Stimulated activated CD4-positive, alpha-beta T cell treated with anti-CD3 and anti-CD28 coated beads, Interleukin-4, amount 100 ng/mL, for 1 hour (primary cell): ENCODE measurements around the gene PSG11.
"Not testable (repeated sequence)": the region's sequence is repeated elsewhere in the genome, so short reads cannot be mapped to it uniquely, and the experiment has no call there.

Experiments
- DNase-seq: peaks from one replicate; pipeline ENCODE4 v3.0.0-alpha.2; 2020

PSG11 gene

GRCh38 chr19:42988206-42988605 is 38.1 kb downstream of the PSG11 start:
- not testable (repeated sequence) for DNase-seq

- DNase-seq: no peak
Observed at GRCh38 chr19:42985588-42985987, 40.7 kb downstream of the PSG11 start.

GRCh38 chr19:42982111-42982510 is 44.2 kb downstream of the PSG11 start:
- DNase-seq: not testable (repeated sequence)

DNA sequence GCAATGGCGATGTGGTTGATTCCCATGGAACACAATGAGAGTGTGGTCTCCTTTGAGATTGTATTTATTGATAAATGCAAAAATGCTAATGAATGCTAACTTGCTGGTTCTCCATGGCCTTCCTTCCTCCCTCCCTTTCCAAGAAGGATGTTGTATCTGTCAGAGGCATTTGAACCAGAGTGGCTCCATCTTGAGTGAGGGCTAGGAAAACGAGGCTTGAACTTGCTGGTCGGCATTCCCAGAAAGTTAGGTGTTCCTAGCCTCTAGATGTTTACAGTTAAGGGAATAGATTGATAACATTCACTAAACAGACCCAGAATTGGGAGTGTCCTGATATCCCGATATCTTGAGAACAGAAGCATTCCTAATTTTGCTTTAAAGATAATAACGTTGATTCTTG is 54.8 kb downstream of the PSG11 start:
- DNase-seq: not testable (repeated sequence)

DNA sequence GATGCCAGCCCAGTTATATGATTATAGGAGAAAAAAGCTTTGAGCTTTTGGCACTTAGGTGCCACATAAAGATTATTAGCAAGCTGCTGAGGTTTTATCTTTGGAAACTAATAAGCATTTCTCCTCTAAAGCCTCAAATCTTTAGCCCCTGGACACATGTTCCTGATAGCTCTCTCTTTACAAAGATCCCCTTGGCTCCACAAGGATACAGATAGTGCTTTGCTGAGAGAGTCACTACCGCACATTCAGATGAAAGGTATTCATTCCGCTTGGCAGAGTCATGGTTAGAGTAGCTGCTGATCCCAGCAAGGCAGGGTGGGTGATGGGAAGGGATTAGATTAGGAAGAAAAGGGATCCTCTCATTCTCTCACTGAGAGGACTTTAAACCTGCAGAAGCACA is 61.1 kb downstream of the PSG11 start:
- DNase-seq: no peak

DNA sequence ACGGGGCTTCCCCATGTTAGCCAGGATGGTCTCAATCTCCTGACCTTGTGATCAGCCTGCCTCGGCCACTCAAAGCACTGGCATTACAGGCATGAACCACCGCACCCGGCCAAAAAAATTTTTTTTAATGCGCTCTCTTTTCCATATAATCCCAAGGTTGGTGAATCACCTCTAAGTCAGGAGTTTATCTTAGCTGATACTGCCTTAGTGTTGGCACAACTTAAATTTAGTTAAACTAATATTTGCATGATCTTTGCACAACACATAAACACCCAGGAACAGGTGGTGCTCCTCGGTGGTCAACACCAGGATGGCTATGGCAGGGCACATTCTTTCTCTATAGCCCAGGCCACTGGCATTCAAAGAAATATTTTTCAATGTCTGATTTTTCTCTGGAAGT is 65.2 kb downstream of the PSG11 start:
- DNase-seq: no peak
